MCF 10A (cell line): ENCODE data around the gene ELMO1. TPM values are rescaled to one million over a fixed set of nuclear protein-coding genes. Genes with fewer than 3 reads are reported as not detected.
"Not testable (repeated sequence)": the region's sequence is repeated elsewhere in the genome, so short reads cannot be mapped to it uniquely, and the experiment has no call there.

Experiments used
- BruUV-seq: library from RNA; stranded (reverse); fragments of 400-500 nt; replicated peaks from 2 replicates; lab custom pipeline; 2021; lab: Mats Ljungman, UMichigan
- CTCF ChIA-PET: fragments of 300-600 bp; sonication (Branson Sonifier 250); formaldehyde crosslinking; extraction: SDS; loops from one replicate; lab custom pipeline; 2021; ENCODE audit warnings: antibody characterized with exemption, inconsistent platforms; lab: Yijun Ruan, JAX
- POLR2A ChIA-PET: fragments of 300-600, 350-650 bp; sonication (Branson Sonifier 250); formaldehyde crosslinking; extraction: SDS; loops from one replicate; lab custom pipeline; 2020; ENCODE audit warnings: antibody characterized with exemption, inconsistent platforms; lab: Yijun Ruan, JAX
- DNase-seq: peaks from one replicate; pipeline ENCODE4 v3.0.0-alpha.2; 2018; ENCODE audit not compliant: unreplicated experiment
- H3K27ac Mint-ChIP-seq: one replicate; pipeline ENCODE4 v1.8.0; 2022; ENCODE audit warnings: mild to moderate bottlenecking, low read depth, mixed read lengths; ENCODE audit not compliant: unreplicated experiment
- H3K27me3 Mint-ChIP-seq: one replicate; pipeline ENCODE4 v1.8.0; 2022; ENCODE audit warnings: mixed read lengths; ENCODE audit not compliant: insufficient read depth, unreplicated experiment
- H3K36me3 Mint-ChIP-seq: one replicate; pipeline ENCODE4 v1.8.0; 2022; ENCODE audit warnings: mild to moderate bottlenecking, moderate library complexity, mixed read lengths; ENCODE audit not compliant: insufficient read depth, unreplicated experiment
- H3K4me1 Mint-ChIP-seq: one replicate; pipeline ENCODE4 v1.8.0; 2022; ENCODE audit warnings: mixed read lengths; ENCODE audit not compliant: insufficient read depth, unreplicated experiment
- H3K4me3 Mint-ChIP-seq: one replicate; pipeline ENCODE4 v1.8.0; 2022; ENCODE audit warnings: mild to moderate bottlenecking, moderate library complexity, mixed read lengths; ENCODE audit not compliant: unreplicated experiment
- H3K9me3 Mint-ChIP-seq: one replicate; pipeline ENCODE4 v1.8.0; 2022; ENCODE audit warnings: mixed read lengths; ENCODE audit not compliant: unreplicated experiment
- intact Hi-C: fragments of 100-400 bp; cut with micrococcal nuclease; formaldehyde crosslinking; loops from 2 replicates; pipeline ENCODE4 v1.14.1; 2022
- total RNA-seq: library from RNA; stranded (reverse); gene quantifications from 2 replicates; pipeline ENCODE4 v1.2.3, GENCODE V29; 2022
- TF ChIP-seq, protein P1 (sequence below): fragments of 200-600 bp; IDR thresholded peaks from one replicate; pipeline ENCODE4 v1.8.0; 2022; ENCODE audit warnings: antibody characterized with exemption, mild to moderate bottlenecking; ENCODE audit not compliant: unreplicated experiment

The ELMO1 gene
- total RNA-seq, 1 experiment from 2014 or later = 0.30 TPM

- ChIA-PET POLR2A (interaction anchor here (0.7 kb wide), 1 partner anchor 250 kb away, joined by 3 read pairs; no protein-coding TSS in a partner anchor), CTCF (interaction anchor here (1.6 to 2.0 kb wide), 2 partner anchors 40 to 174 kb away, joined by 3 to 10 read pairs; no protein-coding TSS in a partner anchor)
- Mint-ChIP-seq H3K36me3 (no peaks in the 10 kb centered on the region), H3K27ac (no peak overlapping the region), H3K9me3 (peaks cover 13% of the 10 kb centered on the region), H3K4me1 (peaks cover 8% of the 10 kb centered on the region), H3K4me3 (no peak overlapping the region), H3K27me3 (no peaks in the 10 kb centered on the region)
- TF ChIP-seq, protein P1, sequence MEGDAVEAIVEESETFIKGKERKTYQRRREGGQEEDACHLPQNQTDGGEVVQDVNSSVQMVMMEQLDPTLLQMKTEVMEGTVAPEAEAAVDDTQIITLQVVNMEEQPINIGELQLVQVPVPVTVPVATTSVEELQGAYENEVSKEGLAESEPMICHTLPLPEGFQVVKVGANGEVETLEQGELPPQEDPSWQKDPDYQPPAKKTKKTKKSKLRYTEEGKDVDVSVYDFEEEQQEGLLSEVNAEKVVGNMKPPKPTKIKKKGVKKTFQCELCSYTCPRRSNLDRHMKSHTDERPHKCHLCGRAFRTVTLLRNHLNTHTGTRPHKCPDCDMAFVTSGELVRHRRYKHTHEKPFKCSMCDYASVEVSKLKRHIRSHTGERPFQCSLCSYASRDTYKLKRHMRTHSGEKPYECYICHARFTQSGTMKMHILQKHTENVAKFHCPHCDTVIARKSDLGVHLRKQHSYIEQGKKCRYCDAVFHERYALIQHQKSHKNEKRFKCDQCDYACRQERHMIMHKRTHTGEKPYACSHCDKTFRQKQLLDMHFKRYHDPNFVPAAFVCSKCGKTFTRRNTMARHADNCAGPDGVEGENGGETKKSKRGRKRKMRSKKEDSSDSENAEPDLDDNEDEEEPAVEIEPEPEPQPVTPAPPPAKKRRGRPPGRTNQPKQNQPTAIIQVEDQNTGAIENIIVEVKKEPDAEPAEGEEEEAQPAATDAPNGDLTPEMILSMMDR = peak; percentile 9
- no peak for DNase-seq
- intact Hi-C loops = no loop called here
- no TSS peak for BruUV-seq
Observed at GRCh38 chr7:37141742-37142141, 306.9 kb downstream of the ELMO1 start.

GRCh38 chr7:37133902-37134301 is 314.8 kb downstream of the ELMO1 start:
- DNase-seq, BruUV-seq, H3K36me3 Mint-ChIP-seq, H3K4me3 Mint-ChIP-seq, H3K27ac Mint-ChIP-seq, H3K4me1 Mint-ChIP-seq, intact Hi-C loops: not testable (repeated sequence)
- H3K9me3 Mint-ChIP-seq = peaks cover 13% of the 10 kb centered on the region
- peaks cover 15% of the 10 kb centered on the region for H3K27me3 Mint-ChIP-seq
- CTCF ChIA-PET = interaction anchor here (0.6 kb wide), 1 partner anchor 360 kb away, joined by 3 read pairs; no protein-coding TSS in a partner anchor
- POLR2A ChIA-PET = interaction anchor here (1.0 kb wide), 1 partner anchor 9 kb away, joined by 3 read pairs; no protein-coding TSS in a partner anchor

GRCh38 chr7:37131855-37132254 is 316.8 kb downstream of the ELMO1 start:
- ChIA-PET CTCF (interaction anchor here (1.4 kb wide), 1 partner anchor 66 kb away, joined by 3 read pairs; no protein-coding TSS in a partner anchor), POLR2A (no interaction called here)
- H3K4me1 Mint-ChIP-seq = no peaks in the 10 kb centered on the region
- H3K27ac Mint-ChIP-seq = no peak overlapping the region
- H3K4me3 Mint-ChIP-seq = no peak overlapping the region
- H3K36me3 Mint-ChIP-seq = no peaks in the 10 kb centered on the region
- BruUV-seq = no TSS peak
- peaks cover 15% of the 10 kb centered on the region for H3K27me3 Mint-ChIP-seq
- H3K9me3 Mint-ChIP-seq = no peaks in the 10 kb centered on the region
- intact Hi-C loops = no loop called here
- TF ChIP-seq, protein P1 = no peak
- DNase-seq = no peak

- H3K4me3 Mint-ChIP-seq = no peak overlapping the region
- intact Hi-C loops = no loop called here
- H3K4me1 Mint-ChIP-seq = no peaks in the 10 kb centered on the region
Observed at GRCh38 chr7:37129035-37129425, 319.6 kb downstream of the ELMO1 start.

More at GRCh38 chr7:37129035-37129425, 319.6 kb downstream of the ELMO1 start:
- DNase-seq = no peak
- Mint-ChIP-seq H3K9me3 (no peaks in the 10 kb centered on the region), H3K27me3 (peaks cover 15% of the 10 kb centered on the region), H3K27ac (no peak overlapping the region), H3K36me3 (no peaks in the 10 kb centered on the region)
- TF ChIP-seq, protein P1 = no peak
- CTCF ChIA-PET = no interaction called here
- BruUV-seq = no TSS peak
- POLR2A ChIA-PET = no interaction called here
